ENCODE data around the gene OR52L1.
"Not testable (repeated sequence)": the region's sequence is repeated elsewhere in the genome, so short reads cannot be mapped to it uniquely, and the experiment has no call there.

Gene OR52L1

DNA sequence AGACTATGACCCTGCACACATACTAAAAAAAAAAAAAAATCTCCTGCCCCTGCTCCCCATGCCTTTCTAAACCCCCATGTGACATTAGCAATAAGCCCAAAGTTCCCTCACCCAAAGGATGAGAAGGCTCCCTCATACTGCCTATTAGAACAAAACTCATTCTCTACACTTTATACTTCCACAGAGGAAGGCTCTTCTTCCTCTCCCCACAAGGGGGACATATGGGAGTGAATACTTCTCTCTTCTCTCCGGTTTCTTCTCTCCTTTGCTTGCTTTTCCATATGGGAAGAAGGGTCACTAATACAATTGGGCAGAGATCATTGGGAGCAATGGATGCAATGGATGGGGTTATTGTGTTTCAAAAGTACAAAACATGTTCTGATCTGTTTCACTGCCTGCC is 3.3 kb downstream of the OR52L1 start:
- H3K27ac ChIP-seq = no peak overlapping the region
- no peak for TF ChIP-seq CTCF (conservative IDR thresholded peaks at IDR 0.05)

DNA sequence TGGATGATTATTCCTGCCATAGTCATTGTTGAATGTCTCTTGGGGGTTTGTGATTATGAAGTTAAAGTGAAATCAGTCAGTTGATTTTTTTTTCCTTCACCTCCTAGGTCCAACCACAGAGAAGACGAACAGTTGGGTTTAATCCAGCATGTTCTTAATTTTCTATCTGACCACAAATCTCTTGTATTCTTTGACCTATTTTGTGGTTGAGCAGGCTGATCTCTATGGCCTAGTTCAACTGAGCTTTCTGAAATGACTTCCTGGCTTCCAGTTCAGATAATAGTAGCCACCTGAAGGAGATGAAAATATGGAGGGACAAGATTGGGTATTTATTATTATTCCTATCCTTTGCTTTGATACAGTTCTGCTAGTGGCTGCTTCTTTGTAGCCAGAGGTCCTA is 13.3 kb downstream of the OR52L1 start:
- no peak overlapping the region for H3K27ac ChIP-seq
- TF ChIP-seq CTCF (conservative IDR thresholded peaks at IDR 0.05) = no peak

DNA sequence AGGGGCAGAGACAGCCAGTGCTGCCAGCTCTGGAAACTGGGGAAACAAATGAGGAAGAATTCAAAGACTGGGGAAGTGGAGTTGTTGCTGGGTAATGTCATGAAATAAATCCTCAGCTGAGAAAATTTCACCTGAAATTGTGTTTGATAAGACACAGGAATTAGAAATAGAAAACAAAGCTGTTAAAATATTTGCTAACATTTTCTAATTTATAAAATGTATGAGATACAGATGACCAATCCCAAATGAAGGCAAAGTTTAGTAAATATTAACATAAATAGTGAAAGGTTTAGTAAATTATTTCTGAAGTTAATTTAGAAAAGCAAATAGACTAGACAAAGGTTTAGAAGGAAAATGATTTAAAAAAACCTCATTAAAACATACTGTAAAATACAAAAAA is 18.4 kb downstream of the OR52L1 start, which contains the start of gene OR56A5:
Gene OR56A5 (minus strand): TSS at position 101 of the 400 bp plus-strand sequence. CDS start 0 bp downstream, at position 101.
- TF ChIP-seq CTCF (conservative IDR thresholded peaks at IDR 0.05) = no peak
- H3K27ac ChIP-seq = no peak within 1 kb of the TSS

DNA sequence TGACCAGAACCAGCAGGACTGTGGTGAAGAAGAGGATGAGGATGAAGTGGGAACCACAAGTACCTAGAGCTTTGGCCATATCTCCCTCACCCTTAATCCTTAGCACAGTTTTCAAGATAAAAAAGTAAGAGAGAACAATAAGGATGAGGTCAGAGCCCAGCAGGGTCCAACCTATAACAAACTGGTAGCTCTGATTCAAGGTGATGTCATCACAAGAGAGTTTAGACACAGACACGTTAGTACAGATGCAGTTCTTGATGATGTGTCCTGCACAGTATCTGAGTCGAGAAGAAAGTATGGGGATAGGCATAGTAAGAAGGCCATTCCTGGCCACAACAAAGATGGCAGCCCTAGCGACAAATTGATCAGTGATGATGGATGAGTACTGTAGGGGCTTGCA is 19.1 kb downstream of the OR52L1 start:
- no peak overlapping the region for H3K27ac ChIP-seq
- TF ChIP-seq CTCF (conservative IDR thresholded peaks at IDR 0.05) = no peak

DNA sequence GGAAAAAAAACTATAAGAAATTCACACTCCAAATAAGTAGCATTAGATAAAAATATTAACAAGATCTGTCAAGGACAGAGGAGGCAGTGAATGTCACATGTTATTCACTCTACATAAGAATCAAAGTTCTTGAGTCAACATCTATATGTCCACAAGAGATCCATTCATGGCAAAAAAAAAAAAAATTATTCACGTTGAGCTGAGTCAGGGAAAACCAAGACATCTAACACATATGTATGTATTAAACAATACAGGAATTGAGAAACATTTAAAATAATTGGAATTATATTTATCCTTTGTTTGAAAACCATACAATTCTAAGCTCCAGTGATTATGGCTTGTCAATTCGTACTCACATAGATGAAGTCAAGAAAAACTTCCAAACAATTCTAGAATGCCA is 19.8 kb downstream of the OR52L1 start:
- no peak for TF ChIP-seq CTCF (conservative IDR thresholded peaks at IDR 0.05)

DNA sequence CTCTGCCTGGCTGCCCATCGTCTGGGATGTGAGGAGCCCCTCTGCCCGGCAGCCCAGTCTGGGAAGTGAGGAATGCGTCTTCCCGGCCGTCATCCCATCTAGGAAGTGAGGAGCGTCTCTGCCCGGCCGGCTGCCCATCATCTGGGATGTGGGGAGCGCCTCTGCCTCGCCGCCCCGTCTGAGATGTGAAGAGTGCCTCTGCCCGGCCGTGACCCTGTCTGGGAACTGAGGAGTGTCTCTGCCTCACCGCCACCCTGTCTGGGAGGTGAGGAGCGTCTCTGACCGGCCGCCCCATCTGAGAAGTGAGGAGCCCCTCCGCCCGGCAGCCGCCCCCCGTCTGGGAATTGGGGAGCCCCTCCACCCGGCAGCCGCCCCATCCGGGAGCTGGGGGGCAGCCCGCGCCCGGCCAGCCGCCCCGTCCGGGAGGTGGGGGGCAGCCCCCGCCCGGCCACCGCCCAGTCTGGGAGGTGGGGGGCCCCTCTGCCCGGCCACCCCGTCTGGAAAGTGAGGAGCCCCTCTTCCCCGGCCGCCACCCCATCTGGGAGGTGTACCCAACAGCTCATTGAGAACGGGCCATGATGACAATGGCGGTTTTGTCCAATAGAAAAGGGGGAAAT is 26.0 kb downstream of the OR52L1 start:
- H3K27ac ChIP-seq = not testable (repeated sequence)

More for the DNA sequence above, 19.8 kb downstream of the OR52L1 start:
- no peak overlapping the region for H3K27ac ChIP-seq

DNA sequence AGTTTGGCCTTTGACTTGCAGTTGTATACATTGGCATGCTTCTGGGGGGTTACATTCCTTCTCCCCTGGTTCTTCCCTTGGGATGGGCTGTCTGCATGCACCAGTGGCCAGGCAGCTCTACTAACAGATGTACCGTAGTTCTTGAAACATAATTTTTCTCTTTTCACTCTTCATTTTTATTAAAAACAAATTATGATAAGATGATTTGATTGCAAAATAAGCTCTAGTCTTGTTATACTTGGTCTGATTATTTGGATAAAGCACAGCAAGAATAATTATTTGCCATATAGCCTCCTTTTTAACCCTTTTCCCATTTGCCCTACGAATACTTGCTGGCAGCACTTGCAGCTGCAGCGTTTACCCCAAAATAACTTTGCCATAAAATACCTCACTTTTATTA is 31.2 kb downstream of the OR52L1 start:
- H3K27ac ChIP-seq = no peak overlapping the region
- TF ChIP-seq CTCF (conservative IDR thresholded peaks at IDR 0.05) = no peak

GRCh38 chr11:5941951-5942350 is 44.8 kb downstream of the OR52L1 start, which contains the start of gene OR56A3:
Gene OR56A3, plus strand, starts transcription at chr11:5942251. Its CDS starts 5,096 bp downstream, at chr11:5947347.
- no peak within 1 kb of the TSS for H3K27ac ChIP-seq
- TF ChIP-seq CTCF (conservative IDR thresholded peaks at IDR 0.05) = no peak

Measured in VCaP (cell line).